Measurements from ENCODE around the gene IFIT2.
"Not testable (repeated sequence)": the region's sequence is repeated elsewhere in the genome, so short reads cannot be mapped to it uniquely, and the experiment has no call there.

IFIT2 gene, protein sequence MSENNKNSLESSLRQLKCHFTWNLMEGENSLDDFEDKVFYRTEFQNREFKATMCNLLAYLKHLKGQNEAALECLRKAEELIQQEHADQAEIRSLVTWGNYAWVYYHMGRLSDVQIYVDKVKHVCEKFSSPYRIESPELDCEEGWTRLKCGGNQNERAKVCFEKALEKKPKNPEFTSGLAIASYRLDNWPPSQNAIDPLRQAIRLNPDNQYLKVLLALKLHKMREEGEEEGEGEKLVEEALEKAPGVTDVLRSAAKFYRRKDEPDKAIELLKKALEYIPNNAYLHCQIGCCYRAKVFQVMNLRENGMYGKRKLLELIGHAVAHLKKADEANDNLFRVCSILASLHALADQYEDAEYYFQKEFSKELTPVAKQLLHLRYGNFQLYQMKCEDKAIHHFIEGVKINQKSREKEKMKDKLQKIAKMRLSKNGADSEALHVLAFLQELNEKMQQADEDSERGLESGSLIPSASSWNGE

GRCh38 chr10:89301721-89302445 is at the start of gene IFIT2:
Gene IFIT2 (plus strand): TSS chr10:89302046. CDS start chr10:89302124, 78 bp downstream.
- peak; percentile 75 for DNase-seq

GRCh38 chr10:89252225-89252585 is 49.6 kb upstream of the IFIT2 start:
- no peak for DNase-seq

GRCh38 chr10:89255091-89255579 is 46.7 kb upstream of the IFIT2 start:
- not testable (repeated sequence) for DNase-seq

GRCh38 chr10:89255793-89256192 is 46.1 kb upstream of the IFIT2 start:
- no peak for DNase-seq

- DNase-seq, result no peak
These were observed 45.5 kb upstream of the IFIT2 start for GRCh38 chr10:89256340-89256739.

GRCh38 chr10:89256962-89257361 is 44.9 kb upstream of the IFIT2 start:
- DNase-seq, result no peak

- no peak for DNase-seq
These were observed 44.3 kb upstream of the IFIT2 start for GRCh38 chr10:89257581-89257980.

DNA sequence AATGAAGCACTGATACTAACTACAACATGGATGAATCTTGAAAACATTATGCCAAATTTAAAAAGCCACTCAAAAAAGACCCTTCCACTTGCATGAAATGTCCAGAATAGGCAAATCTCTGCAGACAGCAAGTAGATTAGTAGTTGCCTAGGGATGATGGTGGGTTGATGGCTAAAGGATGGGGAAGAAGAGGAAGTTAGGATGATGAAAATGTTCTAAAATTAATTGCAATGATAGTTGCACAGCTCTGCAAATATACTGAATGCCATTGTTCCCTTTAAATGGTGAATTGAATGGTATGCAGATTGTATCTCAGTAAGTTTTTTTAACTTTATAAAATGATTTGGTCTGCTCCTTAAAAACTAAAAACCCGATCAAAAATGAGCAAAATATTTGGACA is 43.0 kb upstream of the IFIT2 start:
- no peak for DNase-seq

DNA sequence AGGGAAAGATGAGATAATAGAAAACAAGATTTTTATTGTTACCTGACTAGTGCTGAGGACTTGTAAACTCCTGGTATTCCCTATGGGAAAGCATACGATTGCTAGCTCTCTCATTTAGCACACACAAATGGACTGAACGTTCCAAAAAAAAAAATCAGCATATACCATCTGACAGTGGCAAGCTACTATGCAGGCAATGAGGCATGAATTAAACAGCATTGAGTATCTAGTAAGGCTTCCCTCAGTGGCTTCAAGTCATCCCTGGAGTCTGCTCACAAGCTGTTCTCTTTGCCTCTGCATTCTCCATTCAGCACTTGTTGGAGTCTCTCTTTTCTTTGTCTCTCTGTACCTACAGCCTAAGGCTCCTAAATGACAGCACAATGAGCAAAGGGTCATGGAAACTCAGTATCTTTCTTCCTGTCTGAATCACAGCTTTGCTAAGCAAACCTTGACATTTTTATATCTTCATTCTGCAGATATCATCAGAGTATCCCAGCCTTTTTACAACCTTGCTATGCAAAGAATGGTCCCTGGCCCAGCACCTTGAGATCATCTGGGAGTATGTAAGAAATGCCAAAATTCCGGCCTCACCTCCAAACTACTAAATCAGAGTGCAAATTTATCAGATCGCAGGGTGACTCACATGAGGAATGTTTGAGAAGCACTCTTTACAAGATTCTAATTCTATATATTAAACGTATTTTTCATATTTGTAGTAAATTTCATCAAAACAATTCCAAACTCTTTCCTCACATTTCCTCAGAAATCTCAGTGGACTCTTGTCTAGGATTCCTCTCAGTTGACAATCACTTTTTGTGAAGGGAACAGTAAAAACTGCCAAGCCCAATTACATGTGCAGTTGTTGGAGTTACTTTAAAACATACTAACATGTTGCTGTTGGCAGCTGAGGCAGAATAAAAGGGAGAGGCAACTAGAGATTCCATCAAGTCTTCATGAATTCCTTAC is 39.5 kb upstream of the IFIT2 start:
- DNase-seq, result no peak

DNA sequence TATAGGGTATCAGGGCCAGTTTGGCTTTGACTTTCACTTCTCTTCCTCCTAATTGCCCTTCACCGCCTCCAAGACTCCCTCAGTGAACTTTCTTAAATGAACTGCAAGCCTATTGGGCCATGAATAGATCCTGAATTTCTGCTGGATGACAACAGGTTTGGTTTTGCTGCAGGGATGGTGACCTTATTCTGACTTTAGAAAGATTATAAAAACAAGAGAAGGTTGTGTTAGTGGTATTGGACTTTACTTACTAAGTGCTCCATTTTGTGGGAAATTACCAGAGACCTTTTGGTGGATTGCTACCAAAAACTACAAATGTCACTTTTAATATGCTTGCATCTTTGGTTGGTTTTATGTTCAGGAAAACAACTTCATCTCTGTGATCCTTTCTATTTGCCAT is 38.8 kb upstream of the IFIT2 start:
- DNase-seq, result no peak

DNA sequence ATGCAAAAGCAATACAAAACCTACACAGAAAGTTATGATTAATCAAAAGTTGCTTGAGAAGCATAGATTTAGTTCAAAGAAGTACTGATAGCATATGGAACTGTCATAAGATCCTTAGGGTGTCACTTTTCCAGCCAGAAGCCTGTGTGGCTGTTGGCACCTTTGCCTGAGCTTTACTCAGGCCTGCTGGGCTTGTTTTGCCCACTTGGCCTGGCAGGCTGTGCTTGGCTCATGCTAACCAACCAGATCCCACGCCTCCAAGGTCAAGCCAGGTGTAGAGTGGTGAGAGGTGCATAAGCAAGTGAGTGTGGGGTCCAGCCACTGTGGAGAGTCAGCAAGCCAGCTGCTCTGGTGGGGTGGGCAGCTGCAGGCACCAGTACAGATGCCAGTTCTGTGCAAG is 38.3 kb upstream of the IFIT2 start:
- DNase-seq, result no peak

- no peak for DNase-seq
These were observed 35.0 kb upstream of the IFIT2 start for GRCh38 chr10:89266721-89267453.

DNA sequence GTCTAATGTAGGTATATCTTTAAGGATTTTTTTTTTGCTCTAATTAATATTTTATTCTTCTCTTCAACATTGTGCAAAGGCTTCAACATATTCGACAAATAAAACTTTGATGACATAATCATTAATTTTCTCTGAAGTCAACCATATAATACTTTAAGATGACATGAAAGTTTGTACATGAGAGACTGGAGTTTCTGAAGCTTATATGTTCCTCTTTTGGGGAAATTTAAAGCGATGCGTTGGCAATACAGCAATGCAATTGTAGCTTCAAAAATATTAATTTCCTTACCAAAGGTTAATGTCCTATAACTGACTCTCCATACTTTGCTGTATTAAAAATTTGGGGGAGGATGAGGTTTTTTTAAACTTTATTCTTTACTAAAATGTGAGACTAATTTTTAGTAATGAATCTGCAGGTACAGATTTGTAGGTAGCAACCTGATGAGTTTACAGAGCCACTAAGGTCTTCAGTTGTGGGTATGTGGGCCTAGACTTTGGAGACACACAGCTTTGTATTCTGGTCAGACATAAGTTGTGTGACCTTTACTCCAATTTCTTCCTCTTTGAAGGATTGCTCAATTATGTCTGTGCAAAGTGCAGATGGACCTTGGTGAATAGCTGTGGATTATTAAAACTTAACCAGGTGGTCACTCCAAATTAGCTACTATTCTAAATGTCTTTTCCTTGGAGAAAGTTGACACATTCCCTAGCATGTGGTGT is 32.3 kb upstream of the IFIT2 start:
- DNase-seq, result no peak

DNA sequence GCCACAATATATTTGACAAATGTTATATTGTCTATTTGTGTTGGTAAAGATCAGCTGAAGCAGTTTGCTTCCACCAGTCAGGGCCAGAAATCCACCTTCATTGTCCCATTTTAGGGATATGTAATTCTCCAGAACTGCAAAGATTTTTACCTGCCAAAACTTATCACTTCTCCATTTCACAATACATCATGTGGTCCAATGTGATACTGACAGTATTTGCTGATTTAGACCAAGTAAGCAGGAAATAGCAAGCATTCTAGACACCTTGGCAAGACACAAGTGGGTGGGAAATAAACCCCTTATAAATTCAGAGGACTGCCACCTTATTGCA is 31.7 kb upstream of the IFIT2 start:
- no peak for DNase-seq

GRCh38 chr10:89271532-89271931 is 30.3 kb upstream of the IFIT2 start:
- DNase-seq, result no peak

GRCh38 chr10:89273680-89274079 is 28.2 kb upstream of the IFIT2 start:
- no peak for DNase-seq

DNA sequence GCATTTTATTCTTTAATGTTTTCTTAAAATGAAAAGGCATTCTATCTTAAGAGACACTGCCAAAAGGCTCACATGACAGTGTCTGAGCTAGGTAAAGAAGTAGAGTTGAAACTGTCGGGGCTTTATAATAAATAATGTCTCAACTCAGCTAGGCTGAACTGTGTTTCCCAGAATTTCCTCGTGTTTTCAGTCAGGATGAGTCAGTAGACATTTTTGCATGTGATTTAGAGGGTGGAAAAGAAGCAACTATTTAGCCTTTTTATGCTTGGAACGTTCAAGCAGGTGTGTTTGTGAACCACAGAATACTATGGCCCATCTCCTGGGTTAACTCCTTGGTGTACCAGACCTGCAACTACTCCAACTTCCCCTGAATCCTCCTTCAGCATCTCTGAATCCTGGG is 26.9 kb upstream of the IFIT2 start:
- DNase-seq, result no peak

- no peak for DNase-seq
These were observed 26.5 kb upstream of the IFIT2 start for GRCh38 chr10:89275383-89275782.

- DNase-seq, result no peak
These were observed 23.8 kb upstream of the IFIT2 start for GRCh38 chr10:89278034-89278535.

DNA sequence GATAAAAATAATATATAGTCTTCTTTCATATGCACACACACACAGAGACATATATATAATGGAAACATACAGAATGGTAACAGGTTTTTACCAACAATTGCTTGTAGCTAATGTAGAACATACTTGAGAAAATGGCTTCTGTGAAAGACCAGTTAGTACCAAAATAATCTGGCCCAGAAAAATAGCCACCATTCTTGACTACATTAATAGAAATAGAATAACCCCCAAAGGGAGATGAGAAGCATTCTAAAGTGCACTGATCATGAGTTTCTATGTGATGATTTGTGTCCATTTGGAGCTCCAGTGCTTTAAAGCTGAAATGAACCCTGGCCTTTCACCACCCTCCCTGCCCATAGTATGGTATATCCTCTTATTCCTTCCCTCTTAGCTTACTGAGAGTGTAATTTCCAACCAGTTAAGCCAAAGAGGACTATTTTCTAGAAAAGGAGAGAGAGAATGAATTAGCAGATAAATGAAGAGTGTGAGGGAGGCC is 22.9 kb upstream of the IFIT2 start:
- no peak for DNase-seq

DNA sequence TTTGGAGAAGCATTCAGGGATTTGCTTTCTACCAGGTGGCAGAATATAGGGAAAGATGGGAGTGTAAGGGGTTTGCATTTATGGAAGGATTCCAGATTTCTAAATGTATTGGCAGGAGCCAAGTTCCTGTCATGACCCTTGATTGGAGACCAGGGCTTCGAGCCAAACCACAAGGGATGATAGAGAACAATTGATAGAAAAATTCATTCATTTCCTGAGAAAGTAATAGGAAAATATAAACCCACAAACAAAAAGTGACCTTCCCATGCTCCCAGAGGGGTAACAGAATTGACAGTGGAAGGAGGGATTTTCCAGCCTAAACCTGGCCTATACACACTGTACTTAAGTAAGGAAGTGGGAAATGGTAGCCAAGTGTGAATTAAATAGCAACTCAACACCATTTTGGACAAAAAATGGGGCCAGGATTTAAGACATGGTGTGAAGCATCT is 22.4 kb upstream of the IFIT2 start:
- no peak for DNase-seq

All from CD4-positive, alpha-beta T cell treated with Interleukin-10 for 1 hour (primary cell).